Measurements from ENCODE around the gene ABCC8. TPM values are rescaled to one million over a fixed set of nuclear protein-coding genes. Genes with fewer than 3 reads are reported as not detected.

ABCC8 gene
- total RNA-seq, 6 experiments from 2014 or later = 1.3 to 1.5 TPM; not detected in 4

GRCh38 chr11:17381156-17381555 lies 95.5 kb downstream of the ABCC8 start:
- TF ChIP-seq CTCF (IDR thresholded peaks at IDR 0.05) (no peak), POLR2A (IDR thresholded peaks at IDR 0.05) (no peak)
- ATAC-seq = no peak
- H3K36me3 ChIP-seq = no peaks in the 10 kb centered on the region
- H3K4me3 ChIP-seq = no peak overlapping the region
- WGBS (ENCODE audit: insufficient coverage, low coverage, low lambda C conversion rate, missing lambda C conversion rate) = 65% methylated on average over 4 of the region's 4 CpGs
- no peaks in the 10 kb centered on the region for H3K27me3 ChIP-seq
- no peaks in the 10 kb centered on the region for H3K9me3 ChIP-seq
- no peaks in the 10 kb centered on the region for H3K4me1 ChIP-seq
- intact Hi-C loops (cut with DNase I) = no loop called here
- H3K27ac ChIP-seq = no peak overlapping the region
- no peak for DNase-seq

- H3K4me3 ChIP-seq = no peak overlapping the region
- ATAC-seq (no peak), DNase-seq (no peak)
- WGBS (ENCODE audit: insufficient coverage, low coverage, low lambda C conversion rate, missing lambda C conversion rate) = 58% methylated on average over 4 of the region's 7 CpGs
- intact Hi-C loops (cut with DNase I) = no loop called here
- no peaks in the 10 kb centered on the region for H3K9me3 ChIP-seq
- no peak overlapping the region for H3K27ac ChIP-seq
- no peaks in the 10 kb centered on the region for H3K36me3 ChIP-seq
- H3K4me1 ChIP-seq = no peaks in the 10 kb centered on the region
- H3K27me3 ChIP-seq = no peaks in the 10 kb centered on the region
- TF ChIP-seq CTCF (IDR thresholded peaks at IDR 0.05) = no peak
- no peak for TF ChIP-seq POLR2A (IDR thresholded peaks at IDR 0.05)
These were observed 97.1 kb downstream of the ABCC8 start for GRCh38 chr11:17379383-17380180.

GRCh38 chr11:17378655-17379054 lies 98.0 kb downstream of the ABCC8 start:
- no peaks in the 10 kb centered on the region for H3K36me3 ChIP-seq
- H3K9me3 ChIP-seq = peaks cover 0 to 3% (median 0%) of the 10 kb centered on the region in 4 donors
- no peaks in the 10 kb centered on the region for H3K27me3 ChIP-seq
- H3K4me3 ChIP-seq = no peak overlapping the region
- WGBS (ENCODE audit: insufficient coverage, low coverage, low lambda C conversion rate, missing lambda C conversion rate) = 69% methylated on average over 2 of the region's 2 CpGs
- intact Hi-C loops (cut with DNase I) = no loop called here
- TF ChIP-seq POLR2A (IDR thresholded peaks at IDR 0.05) = no peak
- TF ChIP-seq CTCF (IDR thresholded peaks at IDR 0.05) = no peak
- ATAC-seq (no peak), DNase-seq (no peak)
- no peak overlapping the region for H3K27ac ChIP-seq
- no peaks in the 10 kb centered on the region for H3K4me1 ChIP-seq

- Histone ChIP-seq H3K9me3 (peaks cover 0 to 19% (median 3%) of the 10 kb centered on the region in 4 donors), H3K36me3 (peaks cover 0 to 7% (median 0%) of the 10 kb centered on the region in 4 donors), H3K4me3 (no peak overlapping the region), H3K27ac (no peak overlapping the region), H3K27me3 (no peaks in the 10 kb centered on the region), H3K4me1 (no peaks in the 10 kb centered on the region)
- TF ChIP-seq CTCF (IDR thresholded peaks at IDR 0.05) (no peak), POLR2A (IDR thresholded peaks at IDR 0.05) (no peak)
- ATAC-seq = no peak
- no peak for DNase-seq
- 87% methylated on average over 3 of the region's 3 CpGs for WGBS (ENCODE audit: insufficient coverage, low coverage, low lambda C conversion rate, missing lambda C conversion rate)
- intact Hi-C loops (cut with DNase I) = no loop called here
These were observed 100.2 kb downstream of the ABCC8 start for GRCh38 chr11:17376493-17376892.

Data from right lobe of liver (tissue), 6 donors.